Fibroblast of pulmonary artery (primary cell): ENCODE measurements around the gene PPIP5K2.
"Not testable (repeated sequence)": the region's sequence is repeated elsewhere in the genome, so short reads cannot be mapped to it uniquely, and the experiment has no call there.

Source experiments
- DNase-seq: peaks from one replicate; pipeline ENCODE4 v3.0.0-alpha.2; 2010; ENCODE audit warnings: low read depth
- H3K4me3 ChIP-seq: replicated peaks from 2 replicates; pipeline ENCODE4 v1.5.1; 2011; ENCODE audit warnings: low read depth, mild to moderate bottlenecking, control low read depth, low read length, moderate library complexity
- CTCF ChIP-seq: IDR thresholded peaks from 2 replicates; pipeline ENCODE4 v1.5.1; 2011; ENCODE audit warnings: mild to moderate bottlenecking, control low read depth, low read length, inconsistent platforms; ENCODE audit errors: missing control alignments

Gene PPIP5K2

GRCh38 chr5:103119765-103120606, at the start of gene PPIP5K2, which contains the start of gene GIN1:
Gene PPIP5K2 (plus strand): TSS chr5:103120301. CDS start chr5:103129590, 9,289 bp downstream.
Gene GIN1 (minus strand): TSS chr5:103120138. CDS start chr5:103108707, 11,431 bp downstream.
- peak within 1 kb of the TSS; percentile 86 for H3K4me3 ChIP-seq
- no peak for TF ChIP-seq CTCF
- peak; percentile 99 for DNase-seq

- not testable (repeated sequence) for H3K4me3 ChIP-seq, DNase-seq
Observed at GRCh38 chr5:103073500-103073899, 46.6 kb upstream of the PPIP5K2 start.

GRCh38 chr5:103075442-103075841, 44.7 kb upstream of the PPIP5K2 start:
- no peak overlapping the region for H3K4me3 ChIP-seq
- DNase-seq, result no peak
- TF ChIP-seq CTCF, result no peak

GRCh38 chr5:103079796-103080195, 40.3 kb upstream of the PPIP5K2 start:
- no peak for DNase-seq
- no peak for TF ChIP-seq CTCF
- no peak overlapping the region for H3K4me3 ChIP-seq

GRCh38 chr5:103086547-103086946, 33.6 kb upstream of the PPIP5K2 start:
- H3K4me3 ChIP-seq, result no peak overlapping the region
- no peak for TF ChIP-seq CTCF
- no peak for DNase-seq

- DNase-seq, result no peak
- H3K4me3 ChIP-seq, result no peak overlapping the region
- TF ChIP-seq CTCF, result no peak
Observed at GRCh38 chr5:103089272-103089671, 30.8 kb upstream of the PPIP5K2 start.

- no peak for TF ChIP-seq CTCF
- DNase-seq, result no peak
- H3K4me3 ChIP-seq, result no peak overlapping the region
Observed at GRCh38 chr5:103090791-103091190, 29.3 kb upstream of the PPIP5K2 start.
